Neuronal stem cell (in vitro differentiated cells): ENCODE data around the gene VDR.

Source experiments
- DNase-seq: peaks from one replicate; pipeline ENCODE4 v3.0.0-alpha.2; 2013; ENCODE audit warnings: low spot score
- H2AFZ ChIP-seq: one replicate; pipeline ENCODE4 v1.6.1; 2013; ENCODE audit warnings: mild to moderate bottlenecking, low read length, inconsistent platforms
- H2AK5ac ChIP-seq: 2 replicates; pipeline ENCODE4 v1.6.1; 2013; ENCODE audit warnings: low read depth, mild to moderate bottlenecking, inconsistent platforms, low read length, moderate library complexity, mixed read lengths
- H2BK120ac ChIP-seq: 2 replicates; pipeline ENCODE4 v1.6.1; 2013; ENCODE audit warnings: low read depth, mild to moderate bottlenecking, inconsistent platforms, low read length, moderate library complexity, mixed read lengths
- H2BK12ac ChIP-seq: one replicate; pipeline ENCODE4 v1.6.1; 2013; ENCODE audit warnings: low read length, inconsistent platforms
- H2BK15ac ChIP-seq: 2 replicates; pipeline ENCODE4 v1.6.1; 2013; ENCODE audit warnings: mild to moderate bottlenecking, low read length, inconsistent platforms, mixed read lengths
- H2BK5ac ChIP-seq: one replicate; pipeline ENCODE4 v1.6.1; 2013; ENCODE audit warnings: inconsistent platforms, mild to moderate bottlenecking, low read length, moderate library complexity
- H3K14ac ChIP-seq: one replicate; pipeline ENCODE4 v1.6.1; 2013; ENCODE audit warnings: low read length, inconsistent platforms
- H3K18ac ChIP-seq: 2 replicates; pipeline ENCODE4 v1.6.1; 2013; ENCODE audit warnings: low read length, inconsistent platforms
- H3K23ac ChIP-seq: 2 replicates; pipeline ENCODE4 v1.6.1; 2013; ENCODE audit warnings: low read depth, mild to moderate bottlenecking, mixed read lengths, low read length, inconsistent platforms; ENCODE audit not compliant: poor library complexity
- H3K27ac ChIP-seq: replicated peaks from 3 replicates; pipeline ENCODE4 v1.5.1; 2013; ENCODE audit warnings: low read length, inconsistent platforms
- H3K27me3 ChIP-seq, 3 experiments: 2 replicates each; pipeline ENCODE4 v1.6.1; 2013; ENCODE audit warnings: low read length in 3 of 3, mild to moderate bottlenecking in 2 of 3, inconsistent platforms in 1 of 3, low read depth in 1 of 3, mixed read lengths in 1 of 3, moderate library complexity in 1 of 3; ENCODE audit not compliant: control insufficient read depth in 3 of 3, insufficient read depth in 3 of 3
- H3K36me3 ChIP-seq, 2 donors: replicated peaks in 1 of 2; 2 replicates each; pipeline ENCODE4 v1.6.1; 2013; ENCODE audit warnings: low read length in 2 of 2; ENCODE audit not compliant: control insufficient read depth in 2 of 2, insufficient read depth in 2 of 2
- H3K4ac ChIP-seq: 2 replicates; pipeline ENCODE4 v1.6.1; 2013; ENCODE audit warnings: inconsistent platforms, mild to moderate bottlenecking, low read length, moderate library complexity
- H3K4me1 ChIP-seq, 2 donors: 1 replicate in 1 of 2; 2 replicates in 1 of 2; pipeline ENCODE4 v1.6.1; 2013; ENCODE audit warnings: low read length in 2 of 2, low read depth in 1 of 2; ENCODE audit not compliant: control insufficient read depth in 2 of 2, insufficient read depth in 1 of 2
- H3K4me2 ChIP-seq: one replicate; pipeline ENCODE4 v1.6.1; 2013; ENCODE audit warnings: mild to moderate bottlenecking, low read length, inconsistent platforms; ENCODE audit not compliant: insufficient read depth, poor library complexity, severe bottlenecking
- H3K4me3 ChIP-seq, 2 donors: 2 replicates each; pipeline ENCODE4 v1.5.1; 2013; ENCODE audit warnings: low read length in 2 of 2, mild to moderate bottlenecking in 2 of 2, inconsistent platforms in 1 of 2, moderate library complexity in 1 of 2
- H3K79me1 ChIP-seq: one replicate; pipeline ENCODE4 v1.6.1; 2013; ENCODE audit warnings: low read depth, mild to moderate bottlenecking, inconsistent platforms, low read length, moderate library complexity
- H3K9ac ChIP-seq: one replicate; pipeline ENCODE4 v1.6.1; 2013; ENCODE audit warnings: mild to moderate bottlenecking, low read depth, low read length, inconsistent platforms; ENCODE audit not compliant: poor library complexity
- H3K9me3 ChIP-seq, 2 donors: replicated peaks in 1 of 2; 2 replicates each; pipeline versions ENCODE3 to v1.6.1; 2013; ENCODE audit warnings: low read length in 2 of 2, mild to moderate bottlenecking in 2 of 2, inconsistent platforms in 1 of 2, low read depth in 1 of 2, mixed read lengths in 1 of 2, moderate library complexity in 1 of 2; ENCODE audit not compliant: control insufficient read depth in 2 of 2, insufficient read depth in 1 of 2
- H4K8ac ChIP-seq: one replicate; pipeline ENCODE4 v1.6.1; 2013; ENCODE audit warnings: low read depth, mild to moderate bottlenecking, inconsistent platforms, low read length, moderate library complexity
- H4K91ac ChIP-seq: one replicate; pipeline ENCODE4 v1.6.1; 2013; ENCODE audit warnings: low read length, low read depth, mild to moderate bottlenecking, inconsistent platforms; ENCODE audit not compliant: poor library complexity
- WGBS, 2 donors: extraction: QIAGEN DNeasy Blood & Tissue Kit; methylation state at CpG; one replicate each; pipeline ENCODE4 v1.1.7; 2013; ENCODE audit warnings: missing lambda C conversion rate in 2 of 2, mixed read lengths in 1 of 2; ENCODE audit not compliant: insufficient read length in 2 of 2, insufficient replicate concordance in 1 of 2; ENCODE audit errors: extremely low coverage in 2 of 2; 5-methylcytosine and 5-hydroxymethylcytosine counted together

Gene VDR

DNA sequence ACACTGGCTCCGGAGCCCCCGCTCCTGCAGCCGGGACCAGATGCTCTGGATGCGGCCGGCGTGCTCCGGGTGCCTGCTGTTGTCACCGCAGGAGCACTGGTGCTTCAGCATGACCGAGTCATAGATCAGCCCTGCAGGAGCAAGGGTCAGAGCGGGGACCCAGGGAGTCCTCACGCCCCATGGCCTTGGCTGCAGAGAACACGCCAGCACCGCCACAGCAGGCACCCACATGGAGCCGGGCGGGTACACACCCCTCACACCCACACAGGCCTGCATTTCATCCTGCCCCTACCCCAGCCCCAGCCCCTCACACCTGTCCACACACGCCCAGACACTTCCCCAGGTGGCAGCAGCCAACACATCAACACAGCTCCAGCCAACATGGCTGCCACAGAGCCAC lies 112.9 kb downstream of the VDR start:
- Histone ChIP-seq H2AFZ (no peak overlapping the region), H3K27ac (no peak overlapping the region), H3K14ac (no peak overlapping the region), H3K4me1 (no peaks in the 10 kb centered on the region), H4K8ac (no peak overlapping the region), H3K27me3 (no peaks in the 10 kb centered on the region), H3K4ac (no peak overlapping the region), H3K9me3 (no peaks in the 10 kb centered on the region), H4K91ac (no peak overlapping the region), H2BK15ac (no peak overlapping the region), H3K36me3 (peaks cover 43 to 95% of the 10 kb centered on the region in 2 donors), H3K4me2 (no peak overlapping the region), H3K79me1 (no peaks in the 10 kb centered on the region), H2BK12ac (no peak overlapping the region), H3K23ac (peak overlapping the region; percentile 86), H3K4me3 (no peak overlapping the region), H2BK120ac (no peak overlapping the region), H3K9ac (peak overlapping the region; percentile 66), H2AK5ac (no peak overlapping the region), H3K18ac (peak overlapping the region; percentile 45), H2BK5ac (no peak overlapping the region)
- WGBS, 2 donors = no CpG with 5 or more reads among the region's 16 CpGs
- DNase-seq = no peak
